ENCODE measurements around the gene TMEM163.

Gene TMEM163

DNA sequence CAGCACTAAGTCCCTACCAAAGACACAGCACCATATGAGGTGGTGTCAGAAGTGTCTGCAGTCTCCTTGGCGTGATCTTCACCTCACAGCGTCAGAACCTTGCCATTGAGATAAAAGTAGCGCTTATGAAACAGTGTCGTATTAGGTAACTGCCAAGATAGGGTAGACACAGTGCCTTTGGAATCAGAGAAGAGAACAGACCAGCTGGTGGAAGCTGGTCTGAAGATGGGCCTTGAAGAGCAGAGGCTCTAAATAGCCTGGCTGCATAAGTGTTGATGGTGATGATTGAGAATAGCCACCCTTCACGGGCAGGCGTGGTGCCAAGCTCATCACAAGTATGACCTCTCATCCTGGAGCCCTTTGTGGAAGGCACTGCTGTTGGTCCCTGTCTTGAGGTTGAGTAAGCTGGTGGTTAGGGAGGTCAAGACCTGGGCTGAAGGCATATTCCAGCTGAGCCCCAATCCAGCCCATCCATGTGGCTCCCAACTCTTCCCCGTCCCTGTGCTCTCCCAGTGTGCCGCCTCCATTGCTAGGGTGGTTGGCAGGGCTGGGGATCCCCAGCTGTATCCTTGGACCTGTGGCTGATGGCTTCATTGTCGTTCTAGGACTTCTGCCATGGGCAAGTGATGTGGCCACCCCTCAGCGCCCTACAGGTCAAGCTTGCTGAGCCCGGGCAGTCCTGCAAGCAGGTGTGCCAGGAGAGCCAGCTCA, 277.5 kb downstream of the TMEM163 start:
- H3K4me3 ChIP-seq (ENCODE audit: low read depth, low read length) = no peak overlapping the region
- TF ChIP-seq, protein P1, sequence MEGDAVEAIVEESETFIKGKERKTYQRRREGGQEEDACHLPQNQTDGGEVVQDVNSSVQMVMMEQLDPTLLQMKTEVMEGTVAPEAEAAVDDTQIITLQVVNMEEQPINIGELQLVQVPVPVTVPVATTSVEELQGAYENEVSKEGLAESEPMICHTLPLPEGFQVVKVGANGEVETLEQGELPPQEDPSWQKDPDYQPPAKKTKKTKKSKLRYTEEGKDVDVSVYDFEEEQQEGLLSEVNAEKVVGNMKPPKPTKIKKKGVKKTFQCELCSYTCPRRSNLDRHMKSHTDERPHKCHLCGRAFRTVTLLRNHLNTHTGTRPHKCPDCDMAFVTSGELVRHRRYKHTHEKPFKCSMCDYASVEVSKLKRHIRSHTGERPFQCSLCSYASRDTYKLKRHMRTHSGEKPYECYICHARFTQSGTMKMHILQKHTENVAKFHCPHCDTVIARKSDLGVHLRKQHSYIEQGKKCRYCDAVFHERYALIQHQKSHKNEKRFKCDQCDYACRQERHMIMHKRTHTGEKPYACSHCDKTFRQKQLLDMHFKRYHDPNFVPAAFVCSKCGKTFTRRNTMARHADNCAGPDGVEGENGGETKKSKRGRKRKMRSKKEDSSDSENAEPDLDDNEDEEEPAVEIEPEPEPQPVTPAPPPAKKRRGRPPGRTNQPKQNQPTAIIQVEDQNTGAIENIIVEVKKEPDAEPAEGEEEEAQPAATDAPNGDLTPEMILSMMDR (IDR thresholded peaks at IDR 0.05; ENCODE audit: low read depth, low read length) = no peak
- TF ChIP-seq POLR2A (IDR thresholded peaks at IDR 0.05; ENCODE audit: extremely low read depth, insufficient read length) (no peak), MYC (IDR thresholded peaks at IDR 0.05; ENCODE audit: low read depth, low read length) (no peak)
- TF ChIP-seq, protein P2, sequence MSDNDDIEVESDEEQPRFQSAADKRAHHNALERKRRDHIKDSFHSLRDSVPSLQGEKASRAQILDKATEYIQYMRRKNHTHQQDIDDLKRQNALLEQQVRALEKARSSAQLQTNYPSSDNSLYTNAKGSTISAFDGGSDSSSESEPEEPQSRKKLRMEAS (IDR thresholded peaks at IDR 0.05; ENCODE audit: low read depth, low read length) = no peak
- DNase-seq (ENCODE audit: low read depth) = no peak

DNA sequence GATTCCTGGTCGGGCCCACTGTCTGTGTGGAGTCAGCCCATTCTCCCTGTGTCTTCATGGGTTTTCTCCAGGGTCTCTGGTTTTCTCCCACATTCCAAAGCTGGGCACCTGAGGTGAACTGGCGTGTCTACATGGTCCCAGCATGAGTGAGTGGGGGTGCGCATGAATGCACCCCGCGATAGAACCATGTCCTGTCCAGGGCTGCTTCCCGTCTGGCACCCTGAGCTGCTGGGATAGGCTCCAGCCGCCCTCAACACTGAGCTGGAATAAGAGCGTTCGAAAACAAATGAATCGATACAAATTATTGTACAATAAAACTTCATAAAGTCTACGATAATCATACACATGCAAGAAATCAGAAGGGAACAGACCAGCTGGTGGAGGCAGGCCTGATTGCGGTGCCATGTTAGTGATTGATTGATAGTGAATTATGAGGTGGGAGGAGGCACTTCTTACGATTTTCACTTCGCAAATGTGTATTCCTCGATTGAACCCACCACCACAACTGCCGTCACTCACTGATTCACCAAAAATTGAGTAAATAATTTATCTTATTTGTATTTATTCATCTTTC, 278.4 kb downstream of the TMEM163 start:
- TF ChIP-seq, protein P2 (IDR thresholded peaks at IDR 0.05; ENCODE audit: low read depth, low read length) = no peak
- TF ChIP-seq MYC (IDR thresholded peaks at IDR 0.05; ENCODE audit: low read depth, low read length) (no peak), POLR2A (IDR thresholded peaks at IDR 0.05; ENCODE audit: extremely low read depth, insufficient read length) (no peak)
- DNase-seq (ENCODE audit: low read depth) = no peak
- no peak overlapping the region for H3K4me3 ChIP-seq (ENCODE audit: low read depth, low read length)

DNA sequence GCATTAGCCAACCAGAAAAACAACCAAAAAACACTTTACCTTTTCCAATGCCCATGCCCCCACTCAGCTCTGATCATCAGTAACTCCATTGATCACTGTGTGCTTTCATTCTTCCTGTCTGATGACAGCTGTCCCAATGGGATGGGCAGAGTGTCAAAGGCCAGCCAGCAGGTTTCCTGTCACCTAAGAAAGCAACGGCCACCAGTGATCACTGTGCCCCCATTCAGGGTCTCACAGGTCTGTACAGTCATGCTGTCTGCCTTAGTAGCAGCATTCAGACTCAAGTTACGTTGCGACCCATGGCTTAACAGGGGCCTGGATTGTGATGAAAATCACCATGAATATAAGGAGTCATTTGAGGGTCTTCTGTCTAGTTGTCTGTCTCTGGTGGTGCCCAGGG, 280.4 kb downstream of the TMEM163 start:
- TF ChIP-seq, protein P2 (IDR thresholded peaks at IDR 0.05; ENCODE audit: low read depth, low read length) = no peak
- TF ChIP-seq POLR2A (IDR thresholded peaks at IDR 0.05; ENCODE audit: extremely low read depth, insufficient read length) = no peak
- no peak for TF ChIP-seq MYC (IDR thresholded peaks at IDR 0.05; ENCODE audit: low read depth, low read length)
- TF ChIP-seq, protein P1 (IDR thresholded peaks at IDR 0.05; ENCODE audit: low read depth, low read length) = no peak
- no peak for DNase-seq (ENCODE audit: low read depth)

DNA sequence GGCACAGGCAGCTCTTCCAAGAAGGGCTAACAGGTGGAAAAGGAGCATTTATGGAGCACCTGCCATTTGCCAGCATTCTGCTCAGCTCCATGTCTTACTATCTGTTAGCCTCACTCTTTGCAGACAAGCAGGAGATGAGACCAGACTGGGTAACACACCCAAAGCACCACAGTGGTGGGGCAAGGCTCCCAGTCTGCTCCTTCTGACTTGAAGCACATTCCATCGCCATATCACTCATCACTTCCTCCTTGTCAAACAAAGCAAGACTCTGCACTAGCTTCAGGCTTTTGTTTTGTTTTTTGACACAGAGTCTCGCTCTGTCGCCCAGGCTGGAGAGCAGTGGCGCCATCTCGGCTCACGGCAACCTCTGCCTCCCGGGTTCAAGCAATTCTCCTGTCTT, 282.1 kb downstream of the TMEM163 start:
- no peak for TF ChIP-seq MYC (IDR thresholded peaks at IDR 0.05; ENCODE audit: low read depth, low read length)
- TF ChIP-seq, protein P2 (IDR thresholded peaks at IDR 0.05; ENCODE audit: low read depth, low read length) = no peak
- H3K4me3 ChIP-seq (ENCODE audit: low read depth, low read length) = no peak overlapping the region

More for the DNA sequence above, 280.4 kb downstream of the TMEM163 start:
- no peak overlapping the region for H3K4me3 ChIP-seq (ENCODE audit: low read depth, low read length)

DNA sequence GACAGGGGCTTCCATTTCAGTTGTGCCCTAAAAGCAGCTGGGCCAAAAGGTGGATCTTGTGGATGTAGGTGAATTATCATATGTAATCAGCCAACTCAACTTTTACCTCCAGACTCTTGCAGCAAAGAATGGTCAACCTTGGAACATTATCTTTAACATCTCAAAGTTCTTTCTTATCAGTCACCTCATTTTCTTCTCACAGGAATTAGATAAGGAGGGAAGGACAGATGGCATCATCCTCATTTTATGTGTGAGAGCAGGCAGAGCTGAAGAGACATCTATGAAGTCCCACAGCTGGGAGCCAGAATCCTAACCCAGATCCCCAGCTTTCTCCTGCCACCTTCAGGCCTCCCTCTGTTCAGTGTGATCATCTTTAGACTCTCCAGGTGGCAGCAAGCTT, 282.9 kb downstream of the TMEM163 start:
- TF ChIP-seq, protein P1 (IDR thresholded peaks at IDR 0.05; ENCODE audit: low read depth, low read length) = no peak
- TF ChIP-seq, protein P2 (IDR thresholded peaks at IDR 0.05; ENCODE audit: low read depth, low read length) = no peak
- TF ChIP-seq POLR2A (IDR thresholded peaks at IDR 0.05; ENCODE audit: extremely low read depth, insufficient read length) (no peak), MYC (IDR thresholded peaks at IDR 0.05; ENCODE audit: low read depth, low read length) (no peak)
- DNase-seq (ENCODE audit: low read depth) = no peak
- no peak overlapping the region for H3K4me3 ChIP-seq (ENCODE audit: low read depth, low read length)

More for the DNA sequence above, 282.1 kb downstream of the TMEM163 start:
- no peak for DNase-seq (ENCODE audit: low read depth)

DNA sequence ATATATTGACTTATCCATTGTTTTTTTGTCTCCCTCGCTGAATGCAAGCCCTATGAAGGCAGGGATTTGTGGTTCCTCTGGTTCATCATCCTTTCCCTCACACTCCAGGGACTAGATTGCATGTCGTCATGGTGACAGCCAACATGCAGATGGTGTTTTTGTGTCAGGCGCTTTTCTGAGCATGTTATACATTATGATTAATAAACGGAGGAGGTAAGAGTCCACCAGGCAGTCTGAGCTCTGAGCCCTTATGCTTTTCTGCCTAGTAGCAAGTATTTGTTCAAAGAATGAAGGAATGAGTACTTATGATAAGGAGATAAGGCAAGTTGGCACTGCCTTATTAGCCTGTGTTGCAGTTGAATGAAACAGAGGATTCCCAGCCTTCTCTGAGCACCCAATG, 283.3 kb downstream of the TMEM163 start:
- no peak for DNase-seq (ENCODE audit: low read depth)
- TF ChIP-seq, protein P1 (IDR thresholded peaks at IDR 0.05; ENCODE audit: low read depth, low read length) = no peak
- TF ChIP-seq MYC (IDR thresholded peaks at IDR 0.05; ENCODE audit: low read depth, low read length) (no peak), POLR2A (IDR thresholded peaks at IDR 0.05; ENCODE audit: extremely low read depth, insufficient read length) (no peak)
- TF ChIP-seq, protein P2 (IDR thresholded peaks at IDR 0.05; ENCODE audit: low read depth, low read length) = no peak
- no peak overlapping the region for H3K4me3 ChIP-seq (ENCODE audit: low read depth, low read length)

All from NB4 (cell line).